NCI-H82 treated with DMSO at 0.1 percent for 48 hours (cell line): ENCODE results near the gene SRD5A1.

Experiments used
- DNase-seq: peaks from one replicate; lab custom pipeline; 2025; ENCODE audit not compliant: unreplicated experiment; lab: John Stamatoyannopoulos, UW

SRD5A1 gene

DNA sequence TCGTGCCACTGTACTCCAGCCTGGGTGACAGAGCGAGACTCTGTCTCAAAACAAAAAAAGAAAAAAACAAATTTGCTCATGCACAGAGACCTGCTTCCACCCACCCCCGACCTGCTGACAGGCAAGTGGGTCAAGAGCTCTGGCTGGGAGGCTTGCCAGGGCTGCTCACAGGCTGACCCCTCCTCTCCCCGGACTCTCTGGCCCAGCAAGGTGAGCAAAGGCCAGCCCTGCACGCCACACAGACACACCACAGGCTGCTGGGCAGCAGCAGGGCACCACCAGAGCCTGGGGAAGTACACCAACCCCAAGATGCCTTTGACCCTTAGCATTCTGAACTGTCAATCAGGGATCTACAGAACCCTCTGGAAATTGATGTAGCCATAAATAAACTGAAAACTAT is 29.6 kb upstream of the SRD5A1 start:
- DNase-seq = no peak

GRCh38 chr5:6604341-6604740 is 28.9 kb upstream of the SRD5A1 start:
- no peak for DNase-seq

GRCh38 chr5:6604946-6605345 is 28.3 kb upstream of the SRD5A1 start:
- DNase-seq = no peak

DNA sequence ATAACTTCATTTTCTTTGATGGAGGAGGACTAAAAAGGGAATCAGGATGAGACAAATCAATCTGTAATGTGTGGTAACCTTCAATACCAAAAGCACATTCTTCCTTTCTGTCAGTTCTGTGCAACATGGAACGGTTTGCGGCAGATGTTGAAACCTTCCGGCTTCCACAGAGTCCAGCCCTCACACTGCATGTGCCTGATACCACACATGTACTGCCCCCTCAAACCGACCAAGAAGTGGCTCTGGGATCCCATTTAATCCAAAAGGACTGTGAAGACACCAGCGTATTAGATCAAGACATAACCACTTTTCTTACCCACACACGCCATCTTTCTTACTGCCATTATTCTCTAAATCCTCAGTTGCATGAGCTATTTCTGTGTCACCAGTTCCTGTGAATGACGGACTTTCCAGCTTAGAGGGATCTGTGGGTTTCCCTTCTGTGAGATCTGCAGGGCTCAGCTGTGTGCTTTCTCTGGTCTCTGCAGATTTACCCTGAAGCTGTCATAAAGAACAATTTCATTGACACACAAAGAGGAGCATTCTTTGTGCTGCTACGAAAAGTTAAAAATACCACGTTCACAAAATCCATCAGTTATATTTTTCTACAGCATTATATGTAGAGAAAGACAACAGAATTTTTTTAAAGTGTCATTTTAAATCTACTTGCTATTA is 26.2 kb upstream of the SRD5A1 start:
- no peak for DNase-seq

DNA sequence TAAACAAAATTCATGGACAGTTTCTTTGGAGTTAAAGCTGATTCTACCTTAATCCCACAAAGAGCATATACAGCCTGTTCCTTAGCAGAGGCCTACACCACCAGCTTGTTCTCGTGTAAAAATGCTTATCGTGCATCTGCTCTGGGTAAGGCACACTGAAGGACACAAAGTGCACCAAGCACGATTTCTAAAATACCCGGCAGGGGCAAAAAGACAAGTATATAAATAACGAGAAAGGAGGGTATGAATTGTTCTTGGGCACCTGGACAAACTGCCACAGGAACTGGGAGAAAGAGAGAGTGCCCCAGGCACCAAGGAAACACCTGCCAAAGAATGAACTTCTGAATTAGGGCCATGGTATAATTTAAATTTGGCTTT is 25.7 kb upstream of the SRD5A1 start:
- DNase-seq = no peak

GRCh38 chr5:6608016-6608415 is 25.2 kb upstream of the SRD5A1 start:
- DNase-seq = no peak

GRCh38 chr5:6611334-6612256 is 21.6 kb upstream of the SRD5A1 start:
- DNase-seq = no peak

DNA sequence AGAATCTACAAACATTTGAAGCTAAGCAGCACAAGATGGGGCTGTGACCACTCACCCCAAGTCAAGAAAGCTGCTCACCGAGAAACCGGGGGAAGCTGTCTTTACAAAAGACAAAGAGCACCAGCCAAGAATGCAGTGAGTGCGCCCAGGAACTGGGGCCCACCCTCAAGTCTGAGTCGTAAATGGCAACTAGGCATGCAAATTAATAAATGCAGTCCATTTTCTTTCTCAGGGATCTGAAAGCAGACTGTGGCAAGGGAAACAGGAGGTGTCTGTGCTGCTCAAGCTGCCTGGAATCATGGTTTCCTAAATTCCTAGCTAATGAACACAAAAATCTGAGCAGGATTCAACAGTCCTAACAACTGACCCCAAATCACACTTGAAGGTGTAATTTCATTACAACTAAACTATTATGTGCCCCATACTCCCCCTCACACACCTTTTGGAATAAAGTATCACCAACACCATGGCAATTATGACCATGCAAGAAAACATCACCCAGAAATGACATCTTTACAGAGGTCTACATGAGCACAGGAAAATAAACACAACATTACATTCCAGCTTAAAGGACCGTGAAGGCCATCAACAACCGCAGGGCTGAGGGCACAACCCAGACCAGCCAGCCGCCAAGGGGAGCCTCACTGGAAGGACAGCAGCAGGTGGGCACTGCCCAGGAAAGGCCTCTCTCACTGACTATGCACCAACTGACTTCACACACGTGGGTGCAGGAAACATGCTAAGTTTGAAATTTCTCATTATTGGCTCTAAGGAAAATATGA is 18.0 kb upstream of the SRD5A1 start:
- DNase-seq = no peak

GRCh38 chr5:6616632-6617031 is 16.6 kb upstream of the SRD5A1 start:
- DNase-seq = no peak

GRCh38 chr5:6623228-6623627 is 10.0 kb upstream of the SRD5A1 start:
- DNase-seq = no peak

- no peak for DNase-seq
Observed at GRCh38 chr5:6623941-6624340, 9.3 kb upstream of the SRD5A1 start.

- no peak for DNase-seq
Observed at GRCh38 chr5:6626508-6626907, 6.7 kb upstream of the SRD5A1 start.

GRCh38 chr5:6631441-6631840 is 1.8 kb upstream of the SRD5A1 start:
- no peak for DNase-seq

DNA sequence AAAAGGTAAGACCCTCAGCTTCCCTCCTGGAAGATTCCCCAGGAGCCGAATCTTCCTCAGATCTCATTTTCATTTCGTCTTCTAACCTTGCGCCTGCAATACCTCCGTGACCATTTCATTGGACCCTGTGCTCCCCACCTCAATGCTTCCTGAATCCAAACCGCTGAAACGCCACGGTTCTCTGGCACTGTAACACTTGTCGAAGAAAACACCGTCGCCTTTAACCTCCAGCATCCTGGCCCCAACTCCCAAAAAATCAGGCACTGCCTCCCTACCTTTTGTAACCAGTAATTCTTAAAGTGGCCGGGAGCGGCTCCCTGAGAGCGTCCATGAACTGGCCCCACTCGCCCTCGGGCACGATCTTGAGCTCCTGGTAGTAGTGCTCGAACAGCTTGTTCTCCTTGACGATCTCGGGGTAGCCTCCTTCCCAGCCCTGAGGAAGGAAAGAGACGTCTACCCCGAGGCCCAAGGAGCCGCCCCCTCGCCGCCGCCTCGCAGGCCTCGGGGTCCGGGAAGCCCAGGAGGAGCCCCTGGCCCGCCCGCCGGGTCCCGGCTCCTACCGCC is 834 bp upstream of the SRD5A1 start:
- no peak for DNase-seq

DNA sequence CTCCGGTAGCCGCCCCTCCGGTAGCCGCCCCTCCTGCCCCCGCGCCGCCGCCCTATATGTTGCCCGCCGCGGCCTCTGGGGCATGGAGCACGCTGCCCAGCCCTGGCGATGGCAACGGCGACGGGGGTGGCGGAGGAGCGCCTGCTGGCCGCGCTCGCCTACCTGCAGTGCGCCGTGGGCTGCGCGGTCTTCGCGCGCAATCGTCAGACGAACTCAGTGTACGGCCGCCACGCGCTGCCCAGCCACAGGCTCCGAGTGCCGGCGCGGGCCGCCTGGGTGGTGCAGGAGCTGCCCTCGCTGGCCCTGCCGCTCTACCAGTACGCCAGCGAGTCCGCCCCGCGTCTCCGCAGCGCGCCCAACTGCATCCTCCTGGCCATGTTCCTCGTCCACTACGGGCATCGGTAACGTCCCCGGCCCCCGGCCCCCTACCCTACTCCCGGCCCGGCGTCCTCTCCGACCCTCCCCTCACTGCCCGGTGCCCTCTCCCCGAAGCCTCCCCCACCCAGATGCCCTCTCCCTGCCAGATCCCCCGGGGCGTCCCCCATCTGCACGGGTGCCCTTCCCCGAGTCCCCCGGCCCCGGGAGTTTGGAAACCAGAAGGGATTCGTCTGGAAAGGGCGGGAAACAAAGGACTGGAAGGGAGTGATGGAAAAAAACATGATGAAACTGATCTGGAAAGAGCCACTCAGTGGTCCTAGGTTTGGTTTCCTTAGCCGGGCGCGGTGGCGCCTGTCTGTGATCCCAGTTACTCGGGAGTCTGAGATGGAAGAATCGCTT is 417 bp downstream of the SRD5A1 start:
- no peak for DNase-seq

- no peak for DNase-seq
Observed at GRCh38 chr5:6634306-6634705, 1.1 kb downstream of the SRD5A1 start.

DNA sequence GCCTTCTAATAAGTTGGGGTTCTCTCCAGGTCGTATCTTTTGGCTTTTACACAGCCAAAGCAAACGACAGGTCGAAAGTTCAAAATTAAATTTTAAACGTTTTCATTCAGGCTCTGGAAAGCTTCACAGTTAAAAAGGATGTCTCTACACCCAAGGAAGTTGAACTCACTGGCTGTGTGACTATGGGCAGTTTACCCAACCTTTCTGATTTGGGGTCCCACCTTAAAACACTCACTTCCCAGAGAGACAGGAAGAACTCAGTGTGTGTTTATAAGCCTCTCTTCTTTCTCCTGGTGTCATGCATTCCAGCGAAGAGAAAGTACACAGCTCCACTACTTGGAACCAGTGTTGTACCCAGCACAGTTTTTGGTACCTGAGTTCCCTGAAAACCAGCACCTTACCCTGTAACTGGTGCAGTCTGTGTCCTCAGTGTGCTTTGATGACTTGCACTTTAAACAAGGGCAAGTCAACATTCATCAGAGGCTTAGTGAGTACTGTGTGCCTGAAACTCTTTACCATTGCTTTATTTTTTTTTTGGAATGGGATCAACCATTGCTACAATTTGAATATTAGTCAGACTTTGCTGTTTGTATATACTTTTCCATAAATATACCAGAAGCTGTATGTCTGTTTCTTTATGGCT is 1.7 kb downstream of the SRD5A1 start:
- DNase-seq = no peak

DNA sequence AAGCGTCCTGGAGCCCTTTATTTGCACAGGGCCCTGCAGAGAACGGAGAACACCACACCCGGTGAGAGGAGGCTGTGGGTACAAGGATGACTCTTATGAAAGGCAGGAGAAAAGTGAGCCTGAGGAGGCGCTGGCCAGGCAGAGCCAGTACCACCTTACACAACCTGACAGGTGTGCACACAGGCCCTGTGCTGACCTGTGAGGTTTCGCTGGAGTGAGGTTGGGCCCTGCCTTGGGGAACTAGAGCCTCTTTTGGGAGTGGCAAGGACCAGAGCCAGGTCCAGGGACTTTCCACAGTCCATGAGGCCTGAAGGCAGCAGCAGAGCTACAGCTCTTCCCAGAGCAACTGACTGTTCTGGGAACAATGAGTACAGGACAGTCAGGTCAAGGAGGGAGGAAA is 3.1 kb downstream of the SRD5A1 start:
- DNase-seq = no peak

- no peak for DNase-seq
Observed at GRCh38 chr5:6637022-6637421, 3.8 kb downstream of the SRD5A1 start.

GRCh38 chr5:6637590-6637989 is 4.3 kb downstream of the SRD5A1 start:
- DNase-seq = no peak
